HG03521 (cell line): ENCODE data around the gene RUNX1.
A peak's percentile ranks its signal among the peaks of the same experiment; 100 is the strongest.

Experiments
- ATAC-seq: cut with Tn5 transposase; IDR thresholded peaks from one replicate; pipeline ENCODE4 v1.9.1; 2021; ENCODE audit warnings: mild to moderate bottlenecking, moderate library complexity; ENCODE audit not compliant: unreplicated experiment

The RUNX1 gene

GRCh38 chr21:35037384-35037765, 11.7 kb downstream of the RUNX1 start:
- ATAC-seq, result no peak

- no peak for ATAC-seq
Measured at GRCh38 chr21:35036465-35037383, 12.4 kb downstream of the RUNX1 start.

- ATAC-seq, result no peak
Measured at GRCh38 chr21:35035581-35035980, 13.5 kb downstream of the RUNX1 start.

GRCh38 chr21:35035116-35035515, 14.0 kb downstream of the RUNX1 start:
- ATAC-seq, result no peak

- ATAC-seq, result no peak
Measured at GRCh38 chr21:35034203-35034926, 14.7 kb downstream of the RUNX1 start.

- no peak for ATAC-seq
Measured at GRCh38 chr21:35032474-35033263, 16.4 kb downstream of the RUNX1 start.

- ATAC-seq, result no peak
Measured at GRCh38 chr21:35028451-35028978, 20.6 kb downstream of the RUNX1 start.

- no peak for ATAC-seq
Measured at GRCh38 chr21:35027563-35028450, 21.3 kb downstream of the RUNX1 start.

GRCh38 chr21:35026617-35027562, 22.2 kb downstream of the RUNX1 start:
- ATAC-seq, result peak; percentile 69

- ATAC-seq, result no peak
Measured at GRCh38 chr21:35026153-35026500, 23.0 kb downstream of the RUNX1 start.

- no peak for ATAC-seq
Measured at GRCh38 chr21:35025206-35026152, 23.6 kb downstream of the RUNX1 start.

- no peak for ATAC-seq
Measured at GRCh38 chr21:35024513-35024912, 24.6 kb downstream of the RUNX1 start.

- ATAC-seq, result no peak
Measured at GRCh38 chr21:35024071-35024420, 25.1 kb downstream of the RUNX1 start.

- no peak for ATAC-seq
Measured at GRCh38 chr21:35023396-35024070, 25.6 kb downstream of the RUNX1 start.

GRCh38 chr21:35021546-35021945, 27.6 kb downstream of the RUNX1 start:
- ATAC-seq, result no peak

GRCh38 chr21:35020902-35021301, 28.2 kb downstream of the RUNX1 start:
- no peak for ATAC-seq

- ATAC-seq, result no peak
Measured at GRCh38 chr21:35020436-35020835, 28.7 kb downstream of the RUNX1 start.
